Natural killer cell (primary cell): Measurements from ENCODE around the gene BEST3. TPM values are rescaled to one million over a fixed set of nuclear protein-coding genes. Genes with fewer than 3 reads are reported as not detected.
"Not testable (repeated sequence)": the region's sequence is repeated elsewhere in the genome, so short reads cannot be mapped to it uniquely, and the experiment has no call there.

ENCODE experiments used
- ATAC-seq, 3 donors: fragments of 150-1000 bp in 2 of 3; fragments of 200-7000 bp in 1 of 3; cut with Tn5 transposase; 1 replicate in 1 of 3; 2 replicates in 2 of 3; pipeline ENCODE4 v1.10.0; 2021; ENCODE audit warnings: mild to moderate bottlenecking in 2 of 3, moderate library complexity in 2 of 3
- DNase-seq, 2 donors: peaks; one replicate each; pipeline versions ENCODE4 v3.0.0 to v3.0.0-alpha.2; 2013 to 2021; ENCODE audit warnings: mixed read lengths in 1 of 2
- H3K27ac ChIP-seq: one replicate; pipeline ENCODE4 v1.5.1; 2013; ENCODE audit warnings: mild to moderate bottlenecking, low read length
- H3K27me3 ChIP-seq: one replicate; pipeline ENCODE4 v1.6.1; 2013; ENCODE audit warnings: low read length; ENCODE audit not compliant: control insufficient read depth, insufficient read depth
- H3K36me3 ChIP-seq: one replicate; pipeline ENCODE4 v1.6.1; 2013; ENCODE audit warnings: low read length; ENCODE audit not compliant: control insufficient read depth, insufficient read depth
- H3K4me1 ChIP-seq: one replicate; pipeline ENCODE4 v1.6.1; 2013; ENCODE audit warnings: low read length; ENCODE audit not compliant: control insufficient read depth, insufficient read depth
- H3K4me3 ChIP-seq: one replicate; pipeline ENCODE4 v1.5.1; 2013; ENCODE audit warnings: low read length
- H3K9me3 ChIP-seq: one replicate; pipeline ENCODE4 v1.6.1; 2013; ENCODE audit warnings: low read length; ENCODE audit not compliant: control insufficient read depth, insufficient read depth
- H3K27ac Mint-ChIP-seq, 2 donors: one replicate each; pipeline ENCODE4 v1.8.0; 2022; ENCODE audit warnings: mild to moderate bottlenecking in 2 of 2, mixed read lengths in 2 of 2, moderate library complexity in 1 of 2
- H3K27me3 Mint-ChIP-seq, 2 donors: one replicate each; pipeline ENCODE4 v1.8.0; 2022; ENCODE audit warnings: low read depth in 2 of 2, mixed read lengths in 2 of 2
- H3K36me3 Mint-ChIP-seq: one replicate; pipeline ENCODE4 v1.8.0; 2022; ENCODE audit warnings: mixed read lengths
- H3K4me1 Mint-ChIP-seq, 2 donors: one replicate each; pipeline ENCODE4 v1.8.0; 2022; ENCODE audit warnings: mixed read lengths in 2 of 2
- H3K4me3 Mint-ChIP-seq: one replicate; pipeline ENCODE4 v1.8.0; 2022; ENCODE audit warnings: mild to moderate bottlenecking, moderate library complexity, mixed read lengths
- H3K9me3 Mint-ChIP-seq, 2 donors: one replicate each; pipeline ENCODE4 v1.8.0; 2022; ENCODE audit warnings: mixed read lengths in 2 of 2
- WGBS: methylation state at CpG from one replicate; pipeline ENCODE4 v1.1.7; 2013; ENCODE audit warnings: missing lambda C conversion rate; ENCODE audit not compliant: insufficient coverage; 5-methylcytosine and 5-hydroxymethylcytosine counted together
- intact Hi-C: fragments of 100-400 bp; cut with micrococcal nuclease; formaldehyde crosslinking; loops from one replicate; pipeline ENCODE4 v1.14.2; 2022
- total RNA-seq, 4 donors: library from RNA; stranded (reverse); fragments of 120-200 nt in 1 of 4; gene quantifications; one replicate each; pipeline versions ENCODE4 v1.2.3 to v1.2.4, GENCODE V29; 2013 to 2022
- TF ChIP-seq, protein P1 (sequence below): fragments of 200-600 bp; IDR thresholded peaks from one replicate; pipeline ENCODE4 v1.8.0; 2022; ENCODE audit warnings: antibody characterized with exemption

BEST3 gene
- total RNA-seq, 3 donors from 2014 or later (not counting 1 experiment from before 2014, with no cell fraction given): not detected

DNA sequence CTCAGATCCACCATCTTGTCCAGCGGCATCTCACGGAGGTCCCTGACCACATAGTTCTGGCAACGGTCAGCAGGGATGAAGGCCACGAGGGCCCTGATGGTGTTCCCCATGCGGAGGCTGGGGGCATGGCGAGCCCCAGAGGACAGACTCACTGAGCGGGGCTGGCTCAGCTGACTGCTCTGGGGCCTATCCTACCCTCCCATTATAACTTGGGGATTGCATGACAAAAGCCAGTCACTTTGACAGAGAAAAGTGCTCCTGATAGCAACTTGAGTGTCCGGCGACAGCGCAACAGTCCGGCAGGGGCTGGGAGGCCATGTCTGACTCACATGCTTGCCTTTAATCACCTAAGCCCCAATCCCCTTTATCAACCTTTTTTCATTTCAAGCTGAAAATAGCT, 88.4 kb downstream of the BEST3 start, which contains the start of gene LRRC10:
Gene LRRC10, minus strand, starts transcription at position 179 of the 400 bp plus-strand sequence. Its CDS starts 69 bp downstream, at position 110.
- Mint-ChIP-seq H3K4me1 (no peaks in the 10 kb centered on the region), H3K27ac (no peak within 1 kb of the TSS), H3K27me3 (peaks cover 7 to 16% of the 10 kb centered on the region in 2 donors), H3K4me3 (no peak within 1 kb of the TSS), H3K36me3 (no peaks in the 10 kb centered on the region), H3K9me3 (no peaks in the 10 kb centered on the region)
- no peaks in the 10 kb centered on the region for H3K36me3 ChIP-seq
- H3K27me3 ChIP-seq: no peaks in the 10 kb centered on the region
- H3K27ac ChIP-seq: no peak within 1 kb of the TSS
- intact Hi-C loops: no loop called here
- H3K4me1 ChIP-seq: no peaks in the 10 kb centered on the region
- no peaks in the 10 kb centered on the region for H3K9me3 ChIP-seq
- WGBS: 93% methylated on average over 11 of the region's 11 CpGs
- TF ChIP-seq, protein P1, sequence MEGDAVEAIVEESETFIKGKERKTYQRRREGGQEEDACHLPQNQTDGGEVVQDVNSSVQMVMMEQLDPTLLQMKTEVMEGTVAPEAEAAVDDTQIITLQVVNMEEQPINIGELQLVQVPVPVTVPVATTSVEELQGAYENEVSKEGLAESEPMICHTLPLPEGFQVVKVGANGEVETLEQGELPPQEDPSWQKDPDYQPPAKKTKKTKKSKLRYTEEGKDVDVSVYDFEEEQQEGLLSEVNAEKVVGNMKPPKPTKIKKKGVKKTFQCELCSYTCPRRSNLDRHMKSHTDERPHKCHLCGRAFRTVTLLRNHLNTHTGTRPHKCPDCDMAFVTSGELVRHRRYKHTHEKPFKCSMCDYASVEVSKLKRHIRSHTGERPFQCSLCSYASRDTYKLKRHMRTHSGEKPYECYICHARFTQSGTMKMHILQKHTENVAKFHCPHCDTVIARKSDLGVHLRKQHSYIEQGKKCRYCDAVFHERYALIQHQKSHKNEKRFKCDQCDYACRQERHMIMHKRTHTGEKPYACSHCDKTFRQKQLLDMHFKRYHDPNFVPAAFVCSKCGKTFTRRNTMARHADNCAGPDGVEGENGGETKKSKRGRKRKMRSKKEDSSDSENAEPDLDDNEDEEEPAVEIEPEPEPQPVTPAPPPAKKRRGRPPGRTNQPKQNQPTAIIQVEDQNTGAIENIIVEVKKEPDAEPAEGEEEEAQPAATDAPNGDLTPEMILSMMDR: no peak
- no peak within 1 kb of the TSS for H3K4me3 ChIP-seq
- ATAC-seq (no peak), DNase-seq (no peak)

DNA sequence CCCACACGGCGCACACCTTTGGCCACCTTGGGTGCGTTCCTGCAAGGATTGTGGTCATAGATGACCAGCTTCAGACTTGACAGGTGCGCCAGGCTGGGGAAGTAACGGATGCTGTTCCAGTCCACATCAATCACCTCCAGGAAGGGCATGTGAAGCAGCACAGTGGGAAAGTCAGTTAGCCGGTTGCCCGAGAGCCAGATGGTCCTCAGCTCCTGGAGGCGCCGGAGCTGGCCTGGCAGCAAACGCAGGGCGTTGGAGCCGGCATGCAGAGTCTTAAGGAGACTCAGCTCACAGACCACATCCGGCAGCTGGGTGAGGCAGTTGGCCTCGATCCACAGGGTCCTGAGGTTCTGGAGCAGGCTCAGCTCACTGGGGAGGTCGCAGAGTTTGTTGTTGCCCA, 89.0 kb downstream of the BEST3 start:
- H3K4me3 Mint-ChIP-seq: no peak overlapping the region

DNA sequence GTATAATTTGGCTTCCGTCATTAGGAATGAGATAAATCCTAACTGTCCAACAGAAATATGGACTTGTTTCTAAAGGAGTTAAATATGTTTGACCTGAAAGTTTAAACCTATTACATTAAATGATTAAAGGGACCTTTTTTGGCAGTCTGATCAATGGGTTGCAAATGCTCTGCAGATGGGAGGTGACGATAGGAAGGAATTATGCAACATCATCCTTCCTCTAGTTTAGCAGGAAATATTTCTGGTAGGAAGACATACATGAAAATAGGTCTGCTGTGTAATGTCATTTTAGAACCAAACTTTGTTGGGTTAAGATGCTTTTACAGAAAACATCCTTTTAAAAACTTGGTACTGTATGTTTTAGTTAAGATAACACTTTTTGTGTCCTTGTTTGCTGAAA, 91.0 kb downstream of the BEST3 start:
- TF ChIP-seq, protein P1: no peak
- Mint-ChIP-seq H3K9me3 (no peaks in the 10 kb centered on the region), H3K4me1 (no peaks in the 10 kb centered on the region), H3K4me3 (no peak overlapping the region), H3K27ac (no peak overlapping the region), H3K36me3 (no peaks in the 10 kb centered on the region), H3K27me3 (peaks cover 0 to 12% of the 10 kb centered on the region in 2 donors)
- Histone ChIP-seq H3K4me3 (no peak overlapping the region), H3K9me3 (no peaks in the 10 kb centered on the region), H3K27me3 (no peaks in the 10 kb centered on the region), H3K36me3 (no peaks in the 10 kb centered on the region), H3K4me1 (no peaks in the 10 kb centered on the region), H3K27ac (no peak overlapping the region)
- 100% methylated on average over 1 of the region's 2 CpGs for WGBS
- ATAC-seq (no peak), DNase-seq (no peak)
- intact Hi-C loops: no loop called here

More for the DNA sequence above, 89.0 kb downstream of the BEST3 start:
- DNase-seq (no peak), ATAC-seq (no peak)
- Histone ChIP-seq H3K9me3 (no peaks in the 10 kb centered on the region), H3K36me3 (no peaks in the 10 kb centered on the region), H3K27me3 (no peaks in the 10 kb centered on the region), H3K27ac (no peak overlapping the region), H3K4me1 (no peaks in the 10 kb centered on the region), H3K4me3 (no peak overlapping the region)
- intact Hi-C loops: no loop called here
- Mint-ChIP-seq H3K9me3 (no peaks in the 10 kb centered on the region), H3K4me1 (no peaks in the 10 kb centered on the region), H3K36me3 (no peaks in the 10 kb centered on the region), H3K27me3 (peaks cover 1 to 12% of the 10 kb centered on the region in 2 donors), H3K27ac (no peak overlapping the region)
- TF ChIP-seq, protein P1: no peak
- WGBS: 92% methylated on average over 15 of the region's 15 CpGs

DNA sequence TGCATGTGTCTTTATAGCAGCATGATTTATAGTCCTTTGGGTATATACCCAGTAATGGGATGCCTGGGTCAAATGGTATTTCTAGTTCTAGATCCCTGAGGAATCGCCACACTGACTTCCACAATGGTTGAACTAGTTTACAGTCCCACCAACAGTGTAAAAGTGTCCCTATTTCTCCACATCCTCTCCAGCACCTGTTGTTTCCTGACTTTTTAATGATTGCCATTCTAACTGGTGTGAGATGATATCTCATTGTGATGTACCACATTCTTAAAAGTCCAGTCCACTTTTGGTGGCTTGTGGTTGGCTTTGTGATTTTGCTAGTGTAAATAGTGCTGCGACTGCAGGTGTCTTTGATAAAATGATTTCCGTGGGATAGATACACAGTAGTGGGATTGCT, 94.8 kb downstream of the BEST3 start:
- H3K4me1 ChIP-seq, H3K9me3 ChIP-seq, H3K9me3 Mint-ChIP-seq, H3K4me3 ChIP-seq, H3K27ac Mint-ChIP-seq, H3K27me3 ChIP-seq, H3K4me1 Mint-ChIP-seq, intact Hi-C loops, H3K27ac ChIP-seq, ATAC-seq, H3K4me3 Mint-ChIP-seq, DNase-seq: not testable (repeated sequence)
- H3K27me3 Mint-ChIP-seq: peaks cover 0 to 12% of the 10 kb centered on the region in 2 donors
- WGBS: 88% methylated on average over 1 of the region's 3 CpGs
- peaks cover 17% of the 10 kb centered on the region for H3K36me3 Mint-ChIP-seq
- H3K36me3 ChIP-seq: peaks cover 28% of the 10 kb centered on the region

Other genes with a start within 250 kb of the BEST3 start
- 10 to 100 TPM; 25.6 to 33.8 (median 28.2) TPM for gene FRS2, start 228.9 kb downstream of the BEST3 start, total RNA-seq
- 100 to 1,000 TPM; 154 to 171 (median 171) TPM for gene CCT2, start 113.8 kb downstream of the BEST3 start, total RNA-seq
- not detected for gene LRRC10, start 88.4 kb downstream of the BEST3 start, total RNA-seq
- 1 to 10 TPM; 6.7 to 8.7 (median 8.5) TPM for gene RAB3IP, start 39.6 kb upstream of the BEST3 start, total RNA-seq
- gene MYRFL, start 125.9 kb upstream of the BEST3 start, total RNA-seq: not detected